Activated T-helper 1 cell treated with Interleukin-2 at 50 U/mL for 16 hours (primary cell): ENCODE data around the gene SLC9C1.

Source experiments
- DNase-seq: peaks from one replicate; pipeline ENCODE4 v3.0.0-alpha.2; 2020; ENCODE audit warnings: low read depth

Gene SLC9C1

GRCh38 chr3:112293368-112294321 is at the start of gene SLC9C1:
Gene SLC9C1 (minus strand): TSS chr3:112294216. CDS start chr3:112286791, 7,425 bp downstream.
- no peak for DNase-seq

- no peak for DNase-seq
Measured at GRCh38 chr3:112341386-112341785, 47.4 kb upstream of the SLC9C1 start.

GRCh38 chr3:112339609-112340008 is 45.6 kb upstream of the SLC9C1 start:
- no peak for DNase-seq

GRCh38 chr3:112339134-112339533 is 45.1 kb upstream of the SLC9C1 start:
- DNase-seq = no peak

- DNase-seq = no peak
Measured at GRCh38 chr3:112338727-112339056, 44.7 kb upstream of the SLC9C1 start.

- no peak for DNase-seq
Measured at GRCh38 chr3:112338021-112338726, 44.2 kb upstream of the SLC9C1 start.

GRCh38 chr3:112335434-112335781 is 41.4 kb upstream of the SLC9C1 start:
- no peak for DNase-seq

GRCh38 chr3:112334691-112335433 is 40.8 kb upstream of the SLC9C1 start:
- DNase-seq = no peak

GRCh38 chr3:112333381-112334317 is 39.6 kb upstream of the SLC9C1 start:
- DNase-seq = no peak

GRCh38 chr3:112333002-112333380 is 39.0 kb upstream of the SLC9C1 start, which contains the start of gene CD200:
Gene CD200 (plus strand): TSS chr3:112333156. CDS start chr3:112333213, 57 bp downstream.
- DNase-seq = peak; percentile 14

GRCh38 chr3:112331851-112332250 is 37.8 kb upstream of the SLC9C1 start:
- no peak for DNase-seq

GRCh38 chr3:112327371-112327951 is 33.4 kb upstream of the SLC9C1 start:
- DNase-seq = no peak

- DNase-seq = no peak
Measured at GRCh38 chr3:112321867-112322652, 28.0 kb upstream of the SLC9C1 start.

GRCh38 chr3:112320691-112321090 is 26.7 kb upstream of the SLC9C1 start:
- no peak for DNase-seq

- no peak for DNase-seq
Measured at GRCh38 chr3:112319516-112320276, 25.7 kb upstream of the SLC9C1 start.

- DNase-seq = no peak
Measured at GRCh38 chr3:112315791-112316190, 21.8 kb upstream of the SLC9C1 start.

GRCh38 chr3:112314649-112315048 is 20.6 kb upstream of the SLC9C1 start:
- DNase-seq = no peak

GRCh38 chr3:112308151-112308911 is 14.3 kb upstream of the SLC9C1 start:
- no peak for DNase-seq

GRCh38 chr3:112307557-112307956 is 13.5 kb upstream of the SLC9C1 start:
- DNase-seq = no peak
